ENCODE measurements around the gene DLGAP4.

GRCh38 chr20:36439040-36439730 is 133.0 kb downstream of the DLGAP4 start:
- TF ChIP-seq EZH2 (IDR thresholded peaks at IDR 0.05; ENCODE audit: borderline replicate concordance, low read depth, low read length, poor library complexity, severe bottlenecking): no peak
- TF ChIP-seq, protein P1, sequence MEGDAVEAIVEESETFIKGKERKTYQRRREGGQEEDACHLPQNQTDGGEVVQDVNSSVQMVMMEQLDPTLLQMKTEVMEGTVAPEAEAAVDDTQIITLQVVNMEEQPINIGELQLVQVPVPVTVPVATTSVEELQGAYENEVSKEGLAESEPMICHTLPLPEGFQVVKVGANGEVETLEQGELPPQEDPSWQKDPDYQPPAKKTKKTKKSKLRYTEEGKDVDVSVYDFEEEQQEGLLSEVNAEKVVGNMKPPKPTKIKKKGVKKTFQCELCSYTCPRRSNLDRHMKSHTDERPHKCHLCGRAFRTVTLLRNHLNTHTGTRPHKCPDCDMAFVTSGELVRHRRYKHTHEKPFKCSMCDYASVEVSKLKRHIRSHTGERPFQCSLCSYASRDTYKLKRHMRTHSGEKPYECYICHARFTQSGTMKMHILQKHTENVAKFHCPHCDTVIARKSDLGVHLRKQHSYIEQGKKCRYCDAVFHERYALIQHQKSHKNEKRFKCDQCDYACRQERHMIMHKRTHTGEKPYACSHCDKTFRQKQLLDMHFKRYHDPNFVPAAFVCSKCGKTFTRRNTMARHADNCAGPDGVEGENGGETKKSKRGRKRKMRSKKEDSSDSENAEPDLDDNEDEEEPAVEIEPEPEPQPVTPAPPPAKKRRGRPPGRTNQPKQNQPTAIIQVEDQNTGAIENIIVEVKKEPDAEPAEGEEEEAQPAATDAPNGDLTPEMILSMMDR (conservative IDR thresholded peaks at IDR 0.05; ENCODE audit: low read depth, low read length): peak; percentile 97

Data from A673 (cell line).